T follicular helper cell (primary cell): ENCODE data around the gene CLCN1.

Experiments
- DNase-seq: peaks from one replicate; pipeline ENCODE4 v3.0.0-alpha.2; 2020; ENCODE audit warnings: low read depth

The CLCN1 gene

DNA sequence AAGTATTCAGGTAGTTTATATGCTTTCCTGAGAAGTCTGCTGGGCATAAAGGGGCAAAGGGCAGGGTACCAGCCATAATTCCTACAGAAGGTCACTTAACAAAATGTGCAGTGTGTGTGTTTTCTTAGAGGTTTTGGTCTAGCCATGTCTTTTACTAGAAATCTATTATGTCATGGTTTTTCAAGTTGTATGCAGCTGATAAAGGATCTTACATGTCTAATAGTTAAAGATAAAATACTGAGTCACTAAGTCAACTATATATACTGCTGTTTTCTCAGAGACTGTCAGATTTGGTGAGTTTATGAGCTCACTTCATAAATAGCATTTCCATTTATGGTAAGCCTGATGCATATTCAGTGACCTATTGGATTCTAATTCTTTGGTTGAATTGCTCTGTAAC lies 20.0 kb upstream of the CLCN1 start:
- no peak for DNase-seq

DNA sequence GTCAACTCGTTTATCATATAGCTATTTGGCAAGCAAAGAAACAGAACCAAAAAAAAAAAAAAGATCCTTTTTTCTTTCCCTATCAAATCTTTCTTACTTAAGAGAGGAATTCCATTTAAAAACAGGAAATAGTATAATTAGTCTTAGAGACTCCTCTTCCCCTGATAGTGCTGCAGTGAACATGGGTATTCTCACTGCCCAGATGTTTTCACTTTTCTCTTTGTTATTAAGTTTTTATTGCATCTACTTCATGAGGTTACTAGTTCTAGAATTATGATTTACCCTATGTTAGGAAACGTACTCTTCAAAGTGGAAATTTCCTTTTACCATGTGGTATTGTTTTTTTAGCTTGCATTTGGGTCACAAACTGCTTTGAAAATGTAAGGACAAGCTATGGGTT lies 19.2 kb upstream of the CLCN1 start:
- DNase-seq: no peak

DNA sequence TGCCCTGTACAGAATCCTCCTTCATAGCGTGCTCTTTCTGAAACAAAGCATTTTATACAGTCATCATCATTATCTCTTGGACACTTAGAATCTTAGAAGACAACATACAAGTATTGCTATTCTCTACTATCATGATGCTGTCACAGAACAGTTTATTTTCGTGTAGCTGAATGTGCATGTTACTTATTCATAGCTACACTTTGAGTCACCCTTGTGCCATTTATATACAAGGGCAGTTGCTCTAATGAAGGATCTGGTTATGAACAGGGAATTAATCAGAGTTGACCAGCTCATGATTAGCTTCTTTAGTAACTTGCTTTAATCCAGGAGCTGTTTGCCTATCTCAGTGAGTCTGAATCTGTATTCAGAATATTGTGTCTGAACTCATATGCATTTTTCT lies 16.6 kb upstream of the CLCN1 start:
- no peak for DNase-seq

DNA sequence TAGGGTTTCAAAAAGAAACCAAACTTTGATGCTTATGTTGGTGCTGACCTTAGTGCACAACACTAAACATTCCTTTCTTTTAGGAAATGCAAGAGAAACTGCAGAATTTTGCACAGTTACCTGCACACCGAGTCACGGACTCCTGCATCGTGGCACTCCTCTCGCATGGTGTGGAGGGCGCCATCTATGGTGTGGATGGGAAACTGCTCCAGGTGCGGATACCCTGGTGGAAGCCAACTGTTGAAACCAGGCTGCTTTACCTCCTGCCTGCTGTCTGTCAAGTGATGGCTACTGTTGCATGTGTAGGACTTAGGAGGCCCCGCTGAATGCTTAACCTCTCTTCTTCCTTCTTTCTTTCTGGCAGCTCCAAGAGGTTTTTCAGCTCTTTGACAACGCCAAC lies 16.1 kb upstream of the CLCN1 start:
- peak; percentile 58 for DNase-seq

DNA sequence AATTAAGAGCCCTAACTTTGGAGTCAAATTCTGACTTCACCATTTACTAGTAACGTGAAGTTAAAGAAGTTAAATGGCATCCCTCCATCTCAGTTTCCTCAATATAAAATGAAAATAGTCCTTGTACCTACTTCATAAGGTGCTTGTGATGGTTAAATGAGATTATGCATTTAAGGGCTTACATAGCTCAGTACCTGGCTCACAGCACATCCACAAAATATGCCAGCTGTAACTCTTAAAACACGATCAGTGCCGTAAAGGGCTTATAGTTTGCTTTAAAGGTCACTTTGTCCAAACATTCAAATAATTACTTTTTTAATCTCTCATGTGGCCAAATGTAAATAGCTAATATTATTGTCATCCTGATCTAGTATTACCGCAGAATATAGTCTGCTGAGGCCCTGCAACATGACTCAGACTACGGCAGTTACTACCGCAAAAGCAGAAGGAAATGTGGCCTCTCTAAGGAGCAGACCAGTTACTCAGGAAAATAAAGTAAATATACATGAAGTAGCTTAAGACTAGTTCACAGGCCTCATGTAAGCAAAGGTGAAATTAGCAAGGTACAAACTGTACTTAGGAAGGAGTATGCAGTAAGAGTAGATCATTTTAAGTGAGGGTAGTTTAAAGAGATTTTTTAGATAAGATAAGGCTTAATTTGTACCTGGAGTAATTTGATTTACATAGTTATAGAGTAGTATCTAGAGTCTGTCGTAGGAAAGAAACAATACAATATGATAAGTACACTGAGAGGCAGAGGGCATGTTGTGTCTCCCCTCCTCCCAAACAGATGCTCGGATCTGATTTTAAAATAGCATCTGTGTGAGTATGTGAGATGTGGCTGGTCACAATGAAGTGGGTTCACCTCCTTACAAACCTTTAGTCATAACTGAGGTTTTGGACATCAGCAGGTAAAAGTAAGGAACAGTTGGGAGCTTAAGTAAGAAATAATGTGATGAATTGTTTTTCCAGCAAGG lies 14.7 kb upstream of the CLCN1 start:
- no peak for DNase-seq

DNA sequence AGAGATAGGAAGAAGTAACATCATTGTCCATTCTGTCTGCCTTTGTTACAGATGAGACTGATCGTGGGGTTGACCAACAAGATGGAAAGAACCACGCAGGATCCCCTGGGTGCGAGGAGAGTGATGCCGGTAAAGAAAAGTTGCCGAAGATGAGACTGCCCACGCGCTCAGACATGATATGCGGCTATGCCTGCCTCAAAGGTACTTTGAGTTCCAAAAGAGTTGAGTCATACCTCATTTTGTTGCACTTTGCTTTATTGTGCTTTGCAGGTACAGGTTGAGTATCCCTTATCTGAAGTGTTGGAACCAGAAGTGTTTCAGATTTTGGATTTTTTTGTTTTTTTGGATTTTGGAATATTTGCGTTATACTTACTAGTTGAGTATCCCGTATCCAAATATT lies 12.2 kb upstream of the CLCN1 start:
- DNase-seq: no peak

DNA sequence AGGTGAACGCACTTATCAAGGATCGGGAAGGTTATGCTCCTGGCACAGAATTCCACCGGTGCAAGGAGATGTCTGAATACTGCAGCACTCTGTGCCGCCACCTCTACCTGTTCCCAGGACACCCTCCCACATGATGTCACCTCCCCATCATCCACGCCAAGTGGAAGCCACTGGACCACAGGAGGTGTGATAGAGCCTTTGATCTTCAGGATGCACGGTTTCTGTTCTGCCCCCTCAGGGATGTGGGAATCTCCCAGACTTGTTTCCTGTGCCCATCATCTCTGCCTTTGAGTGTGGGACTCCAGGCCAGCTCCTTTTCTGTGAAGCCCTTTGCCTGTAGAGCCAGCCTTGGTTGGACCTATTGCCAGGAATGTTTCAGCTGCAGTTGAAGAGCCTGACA lies 11.0 kb upstream of the CLCN1 start:
- no peak for DNase-seq

DNA sequence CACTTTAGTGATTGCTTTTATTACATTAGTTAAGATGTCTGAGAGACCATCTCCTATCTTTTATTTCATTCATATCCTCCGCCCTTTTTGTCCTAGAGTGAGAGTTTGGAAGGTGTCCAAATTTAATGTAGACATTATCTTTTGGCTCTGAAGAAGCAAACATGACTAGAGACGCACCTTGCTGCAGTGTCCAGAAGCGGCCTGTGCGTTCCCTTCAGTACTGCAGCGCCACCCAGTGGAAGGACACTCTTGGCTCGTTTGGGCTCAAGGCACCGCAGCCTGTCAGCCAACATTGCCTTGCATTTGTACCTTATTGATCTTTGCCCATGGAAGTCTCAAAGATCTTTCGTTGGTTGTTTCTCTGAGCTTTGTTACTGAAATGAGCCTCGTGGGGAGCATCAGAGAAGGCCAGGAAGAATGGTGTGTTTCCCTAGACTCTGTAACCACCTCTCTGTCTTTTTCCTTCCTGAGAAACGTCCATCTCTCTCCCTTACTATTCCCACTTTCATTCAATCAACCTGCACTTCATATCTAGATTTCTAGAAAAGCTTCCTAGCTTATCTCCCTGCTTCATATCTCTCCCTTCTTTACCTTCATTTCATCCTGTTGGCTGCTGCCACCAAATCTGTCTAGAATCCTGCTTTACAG lies 10.4 kb upstream of the CLCN1 start:
- peak; percentile 56 for DNase-seq

DNA sequence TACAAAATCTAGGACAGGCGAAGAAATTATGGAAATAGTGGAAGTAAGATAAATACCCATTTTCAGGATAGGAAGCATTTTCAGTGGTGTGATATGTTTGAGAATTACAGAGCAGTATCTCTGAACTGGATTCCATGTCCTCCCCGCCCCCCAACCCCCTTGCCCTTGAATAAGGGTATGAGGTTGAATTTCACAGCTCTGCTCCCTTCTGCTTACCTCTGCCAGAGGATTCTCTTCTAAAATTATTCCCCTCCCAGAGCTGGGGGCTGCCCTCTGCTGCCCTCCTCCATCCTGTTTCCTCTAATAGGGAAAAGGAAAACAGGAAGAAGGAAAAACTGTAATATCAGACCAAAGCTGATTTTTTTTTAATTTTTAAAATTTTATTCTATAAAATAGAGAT lies 7.3 kb upstream of the CLCN1 start:
- no peak for DNase-seq

DNA sequence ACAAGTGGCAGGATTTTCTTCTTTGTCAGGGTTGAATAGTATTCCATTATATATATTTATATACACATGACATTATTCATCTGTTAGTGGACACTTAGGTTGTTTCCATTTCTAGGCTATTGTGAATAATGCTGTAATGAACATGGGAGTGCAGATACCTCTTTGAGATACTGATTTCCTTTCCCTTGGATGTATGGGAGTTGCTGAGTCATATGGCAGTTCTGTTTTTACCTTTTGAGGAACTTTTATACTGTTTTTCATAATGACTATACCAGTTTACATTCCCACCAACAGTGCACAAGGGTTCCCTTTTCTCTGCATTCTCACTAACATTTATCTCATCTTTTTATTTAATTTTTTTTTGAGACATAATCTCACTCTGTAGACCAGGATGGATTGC lies 1.8 kb upstream of the CLCN1 start:
- no peak for DNase-seq

DNA sequence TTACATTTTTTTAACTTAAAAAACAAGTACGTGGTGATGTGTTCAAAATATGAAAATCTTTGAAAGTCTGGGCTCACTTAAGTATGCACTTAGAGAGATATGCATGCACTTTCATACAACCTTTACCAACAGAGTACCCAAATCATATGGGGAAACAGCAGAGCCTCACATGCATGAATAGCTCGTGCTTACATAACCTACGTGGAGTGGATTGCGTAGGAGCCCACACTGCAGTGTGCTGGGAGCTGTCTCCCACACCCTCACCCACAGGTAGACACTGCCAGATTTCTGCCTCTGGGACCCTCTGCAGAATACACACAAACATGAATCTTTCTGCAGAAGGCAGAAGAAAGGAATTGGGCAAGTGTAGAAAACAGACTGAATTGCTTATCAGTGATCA lies 581 bp downstream of the CLCN1 start:
- DNase-seq: no peak

DNA sequence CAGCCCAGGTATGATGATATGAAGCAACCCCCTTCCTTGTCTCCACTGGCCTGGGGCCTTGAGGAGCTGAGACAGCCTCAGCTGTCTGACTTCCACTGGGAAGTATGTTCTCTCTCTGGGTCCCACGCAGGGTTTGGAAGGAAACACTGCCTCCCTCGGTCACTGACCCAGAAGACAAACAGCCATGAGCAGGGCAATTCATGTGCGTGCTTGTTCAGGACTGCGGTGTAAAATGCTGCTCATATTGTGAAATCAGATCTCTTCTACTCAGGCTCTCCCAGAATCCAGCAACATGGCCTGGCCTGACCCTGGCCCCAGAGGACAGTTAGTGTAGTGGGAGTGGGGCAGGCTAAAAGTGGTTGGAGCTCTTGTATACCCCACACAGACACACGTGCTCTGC lies 2.8 kb downstream of the CLCN1 start:
- no peak for DNase-seq

DNA sequence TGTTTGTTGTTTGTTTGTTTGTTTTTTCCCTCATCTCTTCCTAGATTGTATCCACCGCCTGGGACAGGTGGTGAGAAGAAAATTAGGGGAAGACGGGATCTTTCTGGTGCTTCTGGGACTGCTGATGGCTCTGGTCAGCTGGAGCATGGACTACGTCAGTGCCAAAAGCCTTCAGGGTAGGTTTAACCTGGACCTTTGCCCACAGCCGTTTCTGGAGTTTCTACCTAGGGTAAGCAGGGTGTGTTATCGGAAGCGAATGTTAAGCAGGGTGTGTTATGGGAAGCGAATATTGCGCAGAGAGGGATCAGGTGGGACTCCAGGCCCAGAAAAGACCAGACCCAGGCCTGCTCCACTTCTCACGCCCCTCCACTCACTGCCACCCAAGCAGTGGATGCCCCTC lies 4.7 kb downstream of the CLCN1 start:
- DNase-seq: no peak

DNA sequence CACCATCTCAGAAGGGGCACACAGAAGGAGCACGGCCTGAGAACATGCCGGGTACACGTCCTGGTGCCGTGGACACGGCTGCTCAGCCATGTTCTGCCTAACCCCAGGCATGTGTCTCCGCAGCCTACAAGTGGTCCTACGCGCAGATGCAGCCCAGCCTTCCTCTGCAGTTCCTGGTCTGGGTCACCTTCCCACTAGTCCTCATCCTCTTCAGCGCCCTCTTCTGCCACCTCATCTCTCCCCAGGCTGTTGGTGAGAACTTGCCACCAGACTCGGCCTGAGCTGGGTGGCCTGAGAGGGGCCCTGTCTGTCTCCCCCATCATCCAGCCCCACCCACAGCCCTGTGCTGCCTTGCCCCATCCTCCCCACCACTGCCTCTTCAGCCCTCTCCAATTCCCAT lies 5.3 kb downstream of the CLCN1 start:
- no peak for DNase-seq

DNA sequence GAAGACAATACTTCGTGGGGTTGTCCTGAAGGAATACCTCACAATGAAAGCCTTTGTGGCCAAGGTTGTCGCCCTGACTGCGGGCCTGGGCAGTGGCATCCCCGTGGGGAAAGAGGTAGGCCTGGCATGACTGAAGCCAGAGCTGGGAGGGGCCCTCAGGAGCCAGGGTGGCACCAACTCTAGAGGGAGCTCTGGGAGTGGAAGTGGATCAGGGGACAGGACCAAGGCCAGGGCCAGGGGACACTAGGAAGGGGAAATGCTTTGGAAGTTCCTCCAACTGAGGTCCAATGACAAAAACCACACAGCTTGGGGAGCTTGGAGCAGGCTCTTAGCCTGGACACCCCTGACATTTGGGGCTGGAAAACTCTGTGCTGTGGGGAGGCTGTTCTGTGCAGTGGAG lies 5.8 kb downstream of the CLCN1 start:
- no peak for DNase-seq

DNA sequence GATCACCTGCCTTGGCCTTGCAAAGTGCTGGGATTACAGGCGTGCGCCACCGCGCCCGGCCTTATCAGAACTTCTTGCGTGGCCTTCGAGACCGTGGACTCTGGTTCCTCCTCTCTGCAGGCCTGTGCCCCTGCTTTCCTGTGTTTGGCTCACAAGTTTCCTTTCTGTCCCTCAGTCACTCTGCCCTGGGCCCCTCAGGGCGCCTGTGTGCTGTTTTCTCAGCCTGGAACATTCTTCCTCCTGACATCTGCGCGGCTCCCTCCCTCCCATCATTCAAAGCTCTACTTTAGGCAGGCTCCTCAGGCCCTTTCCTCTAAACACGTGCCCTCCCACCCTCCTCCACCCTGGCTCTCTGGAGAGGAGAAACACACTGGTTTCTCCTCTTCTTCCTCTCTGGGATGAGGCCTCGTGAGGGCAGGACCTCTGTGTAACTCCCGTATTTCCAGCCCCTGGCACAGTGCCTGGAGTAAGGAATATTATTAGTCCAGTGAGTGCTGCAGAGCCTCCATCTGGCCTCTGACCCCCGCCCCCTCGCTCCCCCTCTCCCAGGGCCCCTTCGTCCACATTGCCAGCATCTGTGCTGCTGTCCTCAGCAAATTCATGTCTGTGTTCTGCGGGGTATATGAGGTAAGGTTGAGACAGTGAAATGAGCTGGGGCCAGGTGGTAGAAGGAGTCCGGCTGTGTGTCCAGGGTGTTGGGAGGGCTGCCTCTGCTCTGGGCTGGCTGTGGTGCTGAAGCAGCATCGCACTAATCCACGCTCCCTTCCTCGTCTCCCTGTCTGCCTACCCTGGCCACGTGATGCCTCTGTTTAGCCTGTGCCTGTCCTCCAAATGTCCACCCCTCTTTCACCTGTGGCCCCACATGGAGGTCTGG lies 7.1 kb downstream of the CLCN1 start:
- no peak for DNase-seq

DNA sequence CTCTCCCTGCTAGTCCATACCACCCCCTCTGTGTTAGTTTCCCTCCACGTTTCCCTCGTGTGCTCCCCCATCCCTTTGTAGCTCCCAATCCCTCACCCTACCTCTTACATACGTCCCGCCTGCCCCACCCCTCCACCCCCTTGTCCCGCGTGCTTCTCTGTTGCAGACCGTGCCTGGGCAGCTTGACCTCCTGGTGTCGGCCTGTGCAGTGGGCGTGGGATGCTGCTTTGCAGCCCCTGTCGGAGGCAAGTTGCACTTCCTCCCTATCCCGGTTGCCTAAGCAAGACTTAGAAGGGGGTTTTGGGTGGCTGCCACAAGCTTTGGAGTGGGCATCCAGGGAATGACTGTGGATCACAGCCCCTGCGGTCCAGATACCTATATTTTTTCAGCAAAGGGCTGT lies 7.7 kb downstream of the CLCN1 start:
- no peak for DNase-seq

DNA sequence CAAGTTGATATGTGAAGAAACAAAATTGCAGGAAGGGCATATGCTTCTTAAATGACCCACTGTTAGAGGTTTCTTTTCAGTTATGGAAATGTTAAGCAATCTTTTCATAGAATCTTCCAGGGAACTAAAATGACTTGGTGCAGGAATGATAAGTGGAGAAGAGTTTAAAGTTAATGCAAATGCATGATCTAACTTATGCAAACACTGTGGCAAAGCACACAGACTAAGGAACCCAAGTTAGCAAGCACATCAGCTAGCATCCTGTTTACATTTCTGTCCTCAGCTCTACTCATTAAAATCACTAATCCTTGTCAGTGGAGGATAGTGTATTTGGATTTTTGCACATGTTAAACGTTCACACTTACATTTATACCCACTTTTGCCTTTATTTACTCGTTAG lies 9.3 kb downstream of the CLCN1 start:
- DNase-seq: no peak

DNA sequence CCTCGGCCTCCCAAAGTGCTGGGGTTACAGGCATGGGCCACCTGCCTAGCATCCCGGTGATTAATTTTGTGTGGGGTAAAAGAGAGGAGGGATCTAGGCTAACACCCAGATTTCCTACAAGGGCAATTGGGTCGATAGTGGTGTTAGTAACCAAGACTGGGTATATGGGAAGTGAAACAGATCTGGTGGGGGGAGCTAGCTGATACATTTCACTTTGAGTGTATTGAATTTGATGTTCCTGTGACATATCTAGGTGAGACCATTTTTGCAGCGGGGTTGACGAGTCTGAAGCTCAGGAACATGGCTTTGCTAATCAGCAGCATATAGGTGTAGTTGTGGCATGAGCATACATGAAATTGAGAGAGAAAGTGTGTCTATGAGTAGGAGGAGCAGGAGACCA lies 12.0 kb downstream of the CLCN1 start:
- DNase-seq: no peak

DNA sequence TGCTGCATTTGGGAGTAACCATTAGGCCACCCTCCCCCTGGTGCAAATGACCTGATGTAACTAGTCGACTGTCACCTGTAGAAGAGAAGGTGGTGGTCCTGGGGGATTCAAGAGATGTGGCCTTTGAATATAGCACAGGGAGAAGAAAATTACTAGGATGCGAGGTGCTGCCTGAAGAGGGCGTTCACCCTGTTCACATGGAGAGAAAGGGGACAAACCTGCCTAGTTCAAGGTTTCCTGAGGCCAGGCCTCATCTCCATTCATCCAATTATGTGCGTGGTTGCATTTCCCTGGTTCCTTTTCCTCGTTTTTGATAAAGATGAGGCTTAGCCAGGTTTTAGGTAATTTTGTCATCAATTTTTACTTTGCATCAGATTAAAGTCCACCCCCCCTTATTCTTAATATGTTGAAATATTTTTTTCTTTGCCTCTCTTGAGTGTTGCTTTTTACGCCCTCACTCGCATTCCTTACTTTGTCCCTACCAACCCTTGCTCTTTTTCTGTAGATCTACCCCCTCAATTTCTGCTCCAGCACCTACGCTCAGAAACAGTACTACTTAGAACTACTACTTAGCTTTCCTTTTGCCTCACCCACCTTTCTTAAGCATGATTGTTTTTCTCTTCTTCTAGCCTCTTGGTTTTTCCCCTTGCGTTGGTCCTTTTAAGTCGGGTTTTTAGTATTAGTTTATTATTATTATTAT lies 13.7 kb downstream of the CLCN1 start:
- no peak for DNase-seq

DNA sequence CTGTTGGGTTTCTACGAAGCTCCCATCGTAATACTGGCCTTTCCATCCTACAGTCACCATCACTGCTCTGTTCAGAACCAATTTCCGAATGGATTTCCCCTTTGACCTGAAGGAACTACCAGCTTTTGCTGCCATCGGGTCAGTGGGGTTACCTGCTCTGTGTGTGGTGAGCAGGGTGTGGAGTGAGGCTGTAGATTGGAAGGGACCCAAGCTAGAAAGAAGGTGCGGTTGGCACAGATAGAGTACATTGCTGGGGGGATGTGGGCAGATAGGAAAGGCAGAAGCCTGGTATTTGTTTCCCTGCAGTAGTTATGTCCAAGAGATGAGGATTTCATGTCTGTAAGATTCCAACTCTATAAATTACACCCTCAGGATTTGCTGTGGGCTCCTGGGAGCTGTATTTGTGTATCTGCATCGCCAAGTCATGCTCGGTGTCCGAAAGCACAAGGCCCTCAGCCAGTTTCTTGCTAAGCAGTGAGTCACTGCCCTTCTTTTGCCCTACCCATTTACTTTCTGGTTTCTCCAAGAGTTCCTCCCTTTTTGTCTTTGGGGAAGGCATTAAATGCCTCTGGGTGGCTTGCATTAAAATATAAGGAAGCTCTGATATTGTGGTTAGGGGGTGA lies 15.4 kb downstream of the CLCN1 start:
- DNase-seq: no peak

DNA sequence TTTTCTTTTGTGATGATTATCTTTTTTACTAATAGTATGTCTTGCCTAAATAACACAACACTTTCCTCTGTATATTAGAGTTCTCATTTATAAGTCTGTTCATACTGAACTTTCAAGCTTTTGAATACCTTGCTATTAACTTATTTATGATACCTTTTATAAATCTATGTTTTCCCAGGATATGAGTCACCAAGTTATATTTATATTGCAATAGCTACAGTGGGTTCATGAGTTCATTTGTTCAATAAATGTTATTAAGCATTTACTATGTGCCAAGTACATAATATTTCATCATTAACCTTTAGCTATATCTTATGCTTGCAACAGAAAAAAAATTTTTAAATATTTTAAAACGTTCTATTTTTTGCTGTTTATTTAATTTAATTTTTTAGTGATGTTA lies 18.3 kb downstream of the CLCN1 start:
- DNase-seq: no peak
